ENCODE results near the gene HUNK.

HUNK gene

GRCh38 chr21:31895077-31895835 lies 22.4 kb downstream of the HUNK start:
- no peak for DNase-seq (ENCODE audit: low read depth in 2 of 2)

GRCh38 chr21:31896019-31896418 lies 23.2 kb downstream of the HUNK start:
- DNase-seq (ENCODE audit: low read depth in 2 of 2) = no peak

GRCh38 chr21:31897311-31897710 lies 24.5 kb downstream of the HUNK start:
- DNase-seq (ENCODE audit: low read depth in 2 of 2) = no peak

GRCh38 chr21:31898933-31899630 lies 26.3 kb downstream of the HUNK start:
- no peak for DNase-seq (ENCODE audit: low read depth in 2 of 2)

GRCh38 chr21:31900121-31900895 lies 27.5 kb downstream of the HUNK start:
- DNase-seq (ENCODE audit: low read depth in 2 of 2) = no peak

- DNase-seq (ENCODE audit: low read depth in 2 of 2) = no peak
Observed at GRCh38 chr21:31901315-31901714, 28.5 kb downstream of the HUNK start.

DNA sequence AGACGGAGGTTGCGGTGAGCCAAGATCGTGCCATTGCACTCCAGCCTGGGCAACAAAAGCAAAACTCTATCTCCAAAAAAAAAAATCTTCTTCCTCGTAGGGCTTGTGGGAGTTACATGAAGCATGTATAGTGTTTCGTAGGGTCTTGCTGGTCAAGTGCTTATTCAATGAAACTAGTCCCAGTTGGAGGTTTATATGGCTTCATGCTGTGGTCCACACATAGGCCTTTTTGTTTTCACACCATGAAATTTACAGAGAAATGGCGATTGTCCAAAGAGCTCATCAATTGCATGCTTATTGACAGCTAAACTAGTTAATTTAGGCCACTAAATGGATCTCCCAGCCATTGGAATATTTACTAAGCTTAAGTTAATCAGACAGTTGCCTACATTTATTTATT lies 29.6 kb downstream of the HUNK start:
- no peak for DNase-seq (ENCODE audit: low read depth in 2 of 2)

- DNase-seq (ENCODE audit: low read depth in 2 of 2) = no peak
Observed at GRCh38 chr21:31903896-31904295, 31.1 kb downstream of the HUNK start.

GRCh38 chr21:31905503-31906451 lies 33.0 kb downstream of the HUNK start:
- no peak for DNase-seq (ENCODE audit: low read depth in 2 of 2)

DNA sequence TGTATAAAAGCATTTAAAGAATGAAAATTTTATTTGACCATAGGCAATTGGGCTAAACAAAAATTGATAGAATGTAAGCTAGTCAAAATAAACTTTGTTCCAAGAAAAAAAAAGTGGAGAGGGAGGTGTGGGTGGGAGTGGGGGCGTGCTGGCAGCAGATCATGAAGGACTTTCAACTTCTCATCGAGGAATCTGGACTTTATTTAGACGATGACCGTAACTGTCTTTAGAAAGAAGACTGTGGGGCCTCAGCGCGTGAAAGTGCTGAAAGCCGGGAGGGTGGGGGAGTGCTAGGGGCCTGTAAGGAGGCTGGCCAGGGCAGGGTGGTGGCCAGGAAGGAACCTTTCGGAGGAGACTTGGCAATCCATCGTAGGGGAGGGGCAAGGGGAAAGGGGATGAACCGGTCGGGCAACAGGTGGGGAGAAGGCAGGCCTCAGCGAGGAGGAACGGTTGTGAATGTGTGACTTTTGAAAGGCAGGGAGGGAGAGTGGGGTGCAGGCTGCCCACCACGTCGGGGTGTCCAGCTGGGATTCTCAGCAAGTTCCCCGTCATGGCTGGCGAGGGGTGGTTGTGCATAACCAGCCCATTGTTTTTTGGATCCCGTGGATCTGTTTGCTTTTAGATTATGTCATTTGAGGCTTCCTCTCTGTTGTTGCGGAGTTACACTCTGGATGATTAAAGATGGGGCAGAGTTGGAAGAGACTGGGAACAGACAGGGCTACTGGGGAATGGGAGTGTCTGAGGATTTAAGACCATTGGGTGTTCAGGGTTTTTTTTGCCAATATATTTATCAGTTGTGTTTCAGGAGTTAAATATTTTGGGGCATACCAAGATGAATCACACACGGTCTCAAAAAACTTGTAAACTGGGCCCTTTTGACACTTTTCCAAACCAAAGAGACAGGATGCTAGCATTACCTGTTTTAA lies 35.5 kb downstream of the HUNK start:
- DNase-seq (ENCODE audit: low read depth in 2 of 2) = no peak

DNA sequence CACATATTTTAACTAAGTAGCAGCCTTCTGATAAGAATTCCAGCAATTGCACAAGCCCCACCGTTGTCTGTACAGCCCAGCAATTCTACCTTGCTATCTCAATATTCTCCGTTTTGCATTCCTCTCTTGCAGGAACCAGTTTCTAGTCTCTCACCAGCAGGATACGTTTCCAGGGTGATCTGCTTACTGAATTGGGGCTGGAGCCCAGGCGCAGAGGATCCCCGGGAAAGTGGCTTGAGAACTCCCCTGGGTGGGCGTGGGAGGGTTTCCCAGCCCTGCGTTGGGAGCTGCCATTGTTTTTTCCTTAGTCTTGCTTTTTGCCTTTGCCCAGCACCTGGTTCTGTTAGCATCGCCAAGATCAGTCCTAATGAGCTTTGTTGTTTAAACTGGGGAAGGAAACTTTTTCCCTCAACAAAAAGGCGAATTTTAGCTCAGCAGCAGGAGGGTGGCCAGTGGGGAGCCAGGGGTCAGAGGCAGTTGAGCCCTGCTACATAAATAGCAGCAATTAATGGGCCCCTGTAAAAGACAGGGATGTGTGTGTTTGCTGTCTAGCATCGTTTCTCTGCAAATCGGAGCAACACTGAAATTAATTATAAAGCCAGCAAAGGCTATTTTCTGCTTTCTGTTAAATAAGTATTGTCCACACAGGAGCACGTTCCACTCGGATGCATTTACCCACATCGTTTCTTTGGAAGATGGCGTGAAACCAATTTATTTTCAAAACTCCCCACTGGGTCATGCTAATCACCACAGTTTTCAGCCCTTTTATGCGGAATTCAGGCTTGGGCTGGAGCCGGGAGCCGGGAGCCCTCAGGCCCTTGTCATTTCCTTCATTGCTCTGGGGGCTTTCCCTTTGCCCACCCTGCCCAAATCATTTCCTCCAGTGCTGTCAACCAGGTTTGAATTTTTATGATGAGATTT lies 36.6 kb downstream of the HUNK start:
- no peak for DNase-seq (ENCODE audit: low read depth in 2 of 2)

DNA sequence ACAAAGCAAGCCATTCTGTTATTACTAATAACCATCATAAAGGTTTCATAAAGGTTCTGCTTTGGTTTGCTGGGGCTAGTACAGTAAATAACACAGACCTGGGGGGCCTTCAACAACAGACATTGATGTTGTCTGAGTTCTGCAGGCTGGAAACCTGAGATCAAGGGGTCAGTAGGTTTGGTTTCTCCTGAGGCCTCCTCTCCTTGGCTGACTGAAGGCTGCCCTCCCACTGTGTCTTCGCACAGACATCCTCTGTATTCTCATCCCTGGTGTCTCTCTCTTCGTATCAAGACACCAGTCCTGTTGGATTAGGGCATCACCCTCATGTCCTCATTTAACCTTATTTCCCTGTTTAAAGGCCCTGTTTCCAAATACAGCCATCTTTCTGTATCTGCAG lies 37.3 kb downstream of the HUNK start:
- no peak for DNase-seq (ENCODE audit: low read depth in 2 of 2)

- DNase-seq (ENCODE audit: low read depth in 2 of 2) = no peak
Observed at GRCh38 chr21:31911138-31911907, 38.5 kb downstream of the HUNK start.

DNA sequence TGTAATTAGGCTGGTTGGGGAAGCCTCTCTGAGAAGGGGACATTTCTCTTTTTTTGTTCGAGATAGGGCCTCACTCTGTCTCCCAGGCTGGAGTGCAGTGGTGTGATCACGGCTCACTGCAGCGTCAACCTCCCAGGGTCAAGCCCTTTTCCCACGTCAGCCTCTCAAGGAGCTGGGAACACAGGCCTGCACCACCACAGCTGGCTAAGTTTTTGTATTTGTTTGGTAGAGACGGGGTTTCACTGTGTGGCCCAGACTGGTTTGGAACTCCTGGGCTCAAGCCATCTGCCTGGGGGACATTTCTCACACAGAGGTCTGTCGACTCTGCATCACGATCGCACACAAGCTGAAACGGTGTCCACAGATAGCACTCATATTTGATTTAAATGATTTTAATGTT lies 39.7 kb downstream of the HUNK start:
- DNase-seq (ENCODE audit: low read depth in 2 of 2) = no peak

DNA sequence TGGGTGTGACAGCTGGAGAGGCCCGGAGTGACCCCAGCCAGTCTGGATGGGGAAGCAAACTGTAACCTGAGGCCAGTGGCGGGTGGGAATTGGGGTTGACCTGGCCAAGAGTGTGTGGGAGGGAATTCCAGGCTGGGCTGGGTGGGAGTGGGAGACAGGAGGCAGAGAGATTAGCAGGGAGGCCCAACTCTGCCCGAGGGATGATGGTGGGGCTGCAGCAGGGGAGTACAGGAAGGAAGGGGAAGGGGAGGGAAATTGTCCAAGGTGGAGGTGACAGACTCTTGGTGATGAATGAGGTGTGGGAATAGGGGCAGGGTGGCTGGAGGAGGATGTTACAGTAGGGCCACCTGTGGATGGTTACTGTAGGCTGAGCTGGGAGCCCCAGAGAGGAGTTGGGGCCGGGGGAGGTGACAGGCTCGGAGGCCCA lies 40.4 kb downstream of the HUNK start:
- DNase-seq (ENCODE audit: low read depth in 2 of 2) = no peak

DNA sequence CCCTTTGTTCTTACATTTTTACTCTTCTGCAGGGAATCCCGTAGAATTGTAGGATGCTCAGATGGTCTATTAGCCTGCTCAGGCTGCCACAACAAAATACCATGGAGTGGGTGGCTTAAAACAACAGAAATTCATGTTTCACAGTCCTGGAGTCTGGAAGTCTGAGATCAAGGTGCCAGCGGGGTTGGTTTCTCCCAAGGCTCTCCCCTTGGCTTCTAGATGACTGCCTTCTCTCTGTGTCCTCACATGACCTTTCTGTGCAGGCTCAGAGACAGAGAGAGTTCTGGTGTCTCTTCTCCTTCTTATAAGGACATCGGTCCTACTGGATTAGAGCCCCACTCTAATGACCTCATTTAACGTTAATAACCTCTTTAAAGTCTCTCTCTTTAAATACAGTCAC lies 41.7 kb downstream of the HUNK start:
- DNase-seq (ENCODE audit: low read depth in 2 of 2) = no peak

GRCh38 chr21:31915566-31915965 lies 42.7 kb downstream of the HUNK start:
- DNase-seq (ENCODE audit: low read depth in 2 of 2) = no peak

GRCh38 chr21:31917108-31917507 lies 44.3 kb downstream of the HUNK start:
- DNase-seq (ENCODE audit: low read depth in 2 of 2) = no peak
